K562 (cell line): ENCODE results near the gene STON2. TPM values are rescaled to one million over a fixed set of nuclear protein-coding genes. Genes with fewer than 3 reads are reported as not detected.

Experiments
- ATAC-seq: fragments of 200-7000 bp; cut with Tn5 transposase; 3 replicates; pipeline ENCODE4 v1.9.1; 2020; ENCODE audit warnings: moderate library complexity
- BruUV-seq: library from RNA; stranded (reverse); fragments of 400-500 nt; replicated peaks from 2 replicates; lab custom pipeline; 2021; lab: Mats Ljungman, UMichigan
- CTCF ChIA-PET: fragments of 300-600 bp; formaldehyde crosslinking; extraction: SDS; loops from one replicate; lab custom pipeline; 2021; ENCODE audit warnings: low intra/inter-chr PET ratio; lab: Yijun Ruan, JAX
- POLR2A ChIA-PET: fragments of 300-600, 350-650 bp; sonication (Branson Sonifier 250); formaldehyde crosslinking; extraction: SDS; loops from one replicate; lab custom pipeline; 2021; ENCODE audit warnings: antibody characterized with exemption, inconsistent platforms; lab: Yijun Ruan, JAX
- DNase-seq, 4 experiments: peaks; one replicate each; pipeline versions ENCODE4 v3.0.0 to v3.0.0-alpha.2; 2011 to 2018; ENCODE audit warnings: low spot score in 3 of 4, mixed read lengths in 3 of 4; ENCODE audit errors: extremely low read depth in 1 of 4
- FAIRE-seq: peaks from 2 replicates; lab custom pipeline; 2011; peaks lifted over from hg19 to GRCh38; lab: Jason Lieb, UNC
- H2AFZ ChIP-seq: 2 replicates; pipeline ENCODE4 v1.6.0; 2011; ENCODE audit warnings: low read depth, low read length, control low read depth, inconsistent platforms
- H3K27ac ChIP-seq: fragments of 200-600 bp; 3 replicates; pipeline ENCODE4 v1.8.0; 2011; ENCODE audit warnings: low read depth, mild to moderate bottlenecking, control low read depth, inconsistent platforms, low read length, moderate library complexity, mixed read lengths; ENCODE audit errors: extremely low read depth
- H3K27me3 ChIP-seq, 2 experiments: fragments of 300-600 bp in 1 of 2; 2 replicates in 1 of 2; 3 replicates in 1 of 2; pipeline versions ENCODE4 v1.6.0 to v1.8.0; 2011; ENCODE audit warnings: inconsistent platforms in 2 of 2, low read length in 2 of 2, mild to moderate bottlenecking in 1 of 2, mixed read lengths in 1 of 2, moderate library complexity in 1 of 2; ENCODE audit not compliant: control insufficient read depth in 2 of 2, insufficient read depth in 2 of 2
- H3K36me3 ChIP-seq: fragments of 300-600 bp; 3 replicates; pipeline ENCODE4 v1.8.0; 2011; ENCODE audit warnings: mild to moderate bottlenecking, low read length, inconsistent platforms; ENCODE audit not compliant: control insufficient read depth, insufficient read depth
- H3K4me1 ChIP-seq, 2 experiments: fragments of 200-600 bp in 1 of 2; replicated peaks in 1 of 2; 2 replicates in 1 of 2; 3 replicates in 1 of 2; pipeline versions ENCODE4 v1.5.1 to v1.8.0; 2011; ENCODE audit warnings: inconsistent platforms in 2 of 2, low read length in 2 of 2, mild to moderate bottlenecking in 1 of 2, mixed read lengths in 1 of 2, moderate library complexity in 1 of 2; ENCODE audit not compliant: control insufficient read depth in 2 of 2, insufficient read depth in 2 of 2
- H3K4me2 ChIP-seq: 2 replicates; pipeline ENCODE4 v1.6.1; 2011; ENCODE audit warnings: low read length, control low read depth, inconsistent platforms, mixed read lengths; ENCODE audit not compliant: insufficient read depth
- H3K4me3 ChIP-seq: fragments of 200-600 bp; sonication (generic), shearing (Covaris generic); 2 replicates; pipeline ENCODE4 v1.5.1; 2016; ENCODE audit warnings: control low read depth, inconsistent platforms
- H3K79me2 ChIP-seq: fragments of 200-600 bp; 3 replicates; pipeline ENCODE4 v1.8.0; 2011; ENCODE audit warnings: low read length, inconsistent platforms; ENCODE audit not compliant: control insufficient read depth, insufficient read depth
- H3K9ac ChIP-seq, 2 experiments: 2 replicates each; pipeline versions ENCODE4 v1.6.0 to v1.6.1; 2011; ENCODE audit warnings: low read depth in 2 of 2, low read length in 2 of 2, control low read depth in 1 of 2, inconsistent platforms in 1 of 2, mild to moderate bottlenecking in 1 of 2, mixed read lengths in 1 of 2; ENCODE audit not compliant: insufficient read depth in 1 of 2
- H3K9me1 ChIP-seq: one replicate; pipeline ENCODE4 v1.6.0; 2011; ENCODE audit warnings: inconsistent platforms, mild to moderate bottlenecking, low read length, moderate library complexity; ENCODE audit not compliant: control insufficient read depth, insufficient read depth
- H3K9me3 ChIP-seq: replicated peaks from 2 replicates; pipeline ENCODE4 v1.5.1; 2011; ENCODE audit warnings: low read depth, low read length, inconsistent platforms; ENCODE audit not compliant: control insufficient read depth, insufficient read depth
- H4K20me1 ChIP-seq: replicated peaks from 2 replicates; pipeline ENCODE4 v1.6.1; 2011; ENCODE audit warnings: low read length, inconsistent platforms, mixed read lengths; ENCODE audit not compliant: control insufficient read depth, insufficient read depth
- NFIC ChIP-seq: fragments of 450-650 bp; IDR thresholded peaks from 2 replicates; pipeline ENCODE4 v1.6.1; 2017; ENCODE audit warnings: mild to moderate bottlenecking, inconsistent platforms
- PCBP2 ChIP-seq: fragments of 200-400 bp; formaldehyde crosslinking; IDR thresholded peaks from 2 replicates; pipeline ENCODE4 v1.6.1; 2018; ENCODE audit warnings: low read length, low read depth, mild to moderate bottlenecking, moderate library complexity; ENCODE audit not compliant: poor library complexity, severe bottlenecking
- PML ChIP-seq: IDR thresholded peaks from 2 replicates; pipeline ENCODE4 v1.6.1; 2012; ENCODE audit warnings: low read length, inconsistent platforms
- RBFOX2 ChIP-seq: fragments of 200-400 bp; formaldehyde crosslinking; IDR thresholded peaks from 2 replicates; pipeline ENCODE4 v1.6.1; 2017; ENCODE audit warnings: low read depth, mild to moderate bottlenecking, low read length, moderate library complexity
- RBM14 ChIP-seq: fragments of 200-400 bp; formaldehyde crosslinking; IDR thresholded peaks from 2 replicates; pipeline ENCODE4 v1.6.1; 2018; ENCODE audit warnings: low read depth, mild to moderate bottlenecking, low read length, moderate library complexity, borderline replicate concordance; ENCODE audit not compliant: insufficient read depth
- TCFL5 ChIP-seq: fragments of 250-450 bp; sonication (Bioruptor Pico); conservative IDR thresholded peaks from 2 replicates; pipeline ENCODE4 v1.6.1; 2021; ENCODE audit warnings: mild to moderate bottlenecking, moderate library complexity, matching md5 sums
- WGBS: fragments of 100-300 bp; shearing (Covaris generic); methylation state at CpG from one replicate; pipeline ENCODE4 v1.1.6; 2016; ENCODE audit warnings: low coverage, mixed read lengths; ENCODE audit not compliant: insufficient coverage; ENCODE audit errors: missing lambda C conversion rate; 5-methylcytosine and 5-hydroxymethylcytosine counted together
- in situ Hi-C: fragments of 300-500 bp; cut with MboI; formaldehyde crosslinking; loops from 4 replicates; pipeline ENCODE4 v1.15.0; 2018; ENCODE audit warnings: inconsistent platforms, mixed read lengths
- intact Hi-C: fragments of 100-400 bp; cut with micrococcal nuclease; formaldehyde crosslinking; loops from 2 replicates; pipeline ENCODE4 v1.14.2; 2022
- polyA plus RNA-seq, 8 experiments: library from polyadenylated mRNA; depleted of rRNA in 4 of 8; stranded (reverse) in 5 of 8; unstranded in 3 of 8; fragments of >200 nt; fragmentation: Nextera tagmentation in 2 of 8; fragmentation: Illumina TruSeq in 1 of 8; extraction: Ambion mirVana in 2 of 8; extraction: Trizol in 1 of 8; gene quantifications; 2 replicates each; pipeline versions ENCODE4 v1.2.1 to v1.2.3, GENCODE V29; 2011 to 2014; ENCODE audit warnings: inconsistent platforms in 1 of 8, missing spikeins in 1 of 8
- total RNA-seq, 7 experiments: library from RNA; depleted of rRNA in 6 of 7; stranded (reverse); fragments of >200 nt in 6 of 7; fragmentation: Illumina TruSeq in 2 of 7; extraction: Trizol in 2 of 7; gene quantifications; 2 replicates each; pipeline versions ENCODE4 v1.2.1 to v1.2.3, GENCODE V29; 2011 to 2021; ENCODE audit warnings: low replicate concordance in 1 of 7
- TF ChIP-seq, protein P1 (sequence below): fragments of 250-450 bp; sonication (Bioruptor Pico); IDR thresholded peaks from 2 replicates; pipeline ENCODE4 v1.8.0; 2021; ENCODE audit warnings: moderate library complexity, mild to moderate bottlenecking, inconsistent platforms
- TF ChIP-seq, protein P2 (sequence below): fragments of 250-450 bp; sonication (Bioruptor Pico); IDR thresholded peaks from 2 replicates; pipeline ENCODE4 v1.8.0; 2022; ENCODE audit warnings: inconsistent platforms, mild to moderate bottlenecking, moderate library complexity, borderline replicate concordance

STON2 gene
- total and polyA plus RNA-seq, 9 of the 15 experiments (the other 6 are each of a cell fraction or from before 2014, with no cell fraction given), result 7.8 to 99.3 (median 53.5) TPM

DNA sequence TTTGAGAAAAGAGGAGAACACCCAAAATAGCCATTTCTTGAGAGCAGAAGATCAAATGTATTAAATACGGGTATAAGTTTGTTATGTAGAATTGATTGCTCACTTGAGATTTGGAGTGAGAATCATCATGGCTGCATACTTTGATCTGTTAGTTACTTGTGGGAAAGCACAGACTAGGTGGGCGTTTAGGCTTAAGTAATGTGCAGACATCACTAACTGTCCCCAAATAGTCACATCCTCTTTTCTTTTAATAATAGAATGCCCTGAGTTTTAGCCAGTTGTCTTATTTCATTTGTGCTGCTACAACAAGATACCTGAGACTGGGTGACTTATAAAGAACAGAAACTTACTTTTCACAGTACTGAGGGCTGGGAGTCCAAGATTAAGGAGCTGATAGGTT is 165.0 kb downstream of the STON2 start:
- Histone ChIP-seq H3K79me2 (no peaks in the 10 kb centered on the region), H3K27ac (no peak overlapping the region), H3K9ac (no peak overlapping the region), H3K4me3 (no peak overlapping the region), H2AFZ (no peak overlapping the region), H3K36me3 (no peaks in the 10 kb centered on the region), H3K9me3 (no peaks in the 10 kb centered on the region), H3K9me1 (no peaks in the 10 kb centered on the region), H3K27me3 (no peaks in the 10 kb centered on the region), H4K20me1 (no peaks in the 10 kb centered on the region), H3K4me1 (no peaks in the 10 kb centered on the region), H3K4me2 (no peak overlapping the region)
- WGBS, result 0% methylated on average over 2 of the region's 2 CpGs
- ChIA-PET CTCF (no interaction called here), POLR2A (interaction anchor here (0.7 kb wide), 1 partner anchor 16 kb away, joined by 5 read pairs; no protein-coding TSS in a partner anchor)
- FAIRE-seq, result no peak
- intact Hi-C loops, result no loop called here
- BruUV-seq, result no TSS peak
- TF ChIP-seq PCBP2, result no peak
- DNase-seq, result no peak
- in situ Hi-C loops, result no loop called here
- ATAC-seq, result no peak

DNA sequence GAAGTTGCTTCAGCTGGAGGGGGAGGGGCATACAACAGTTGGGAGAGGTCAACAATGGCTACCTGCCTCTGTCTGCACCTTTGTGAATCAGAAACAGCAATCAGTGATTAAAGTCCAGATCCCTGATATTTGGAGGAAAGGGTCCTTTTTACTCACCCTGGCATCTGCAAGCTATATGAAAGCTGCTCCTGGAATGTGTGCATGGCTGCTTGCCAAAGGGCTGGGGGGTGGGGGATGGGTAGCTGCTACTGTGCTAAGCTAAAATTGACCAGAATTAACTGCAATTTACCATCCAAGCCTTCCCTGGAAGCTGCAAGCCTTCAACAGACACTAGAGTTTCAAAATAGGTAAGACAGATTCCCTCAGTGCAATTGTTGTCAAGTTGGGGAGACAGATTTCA is 165.8 kb downstream of the STON2 start:
- no peaks in the 10 kb centered on the region for H3K9me1 ChIP-seq
- no peak overlapping the region for H3K9ac ChIP-seq
- DNase-seq, result no peak
- no TSS peak for BruUV-seq
- H3K79me2 ChIP-seq, result no peaks in the 10 kb centered on the region
- TF ChIP-seq, protein P1, sequence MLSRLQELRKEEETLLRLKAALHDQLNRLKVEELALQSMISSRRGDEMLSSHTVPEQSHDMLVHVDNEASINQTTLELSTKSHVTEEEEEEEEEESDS, result no peak
- no peak for TF ChIP-seq PML
- TF ChIP-seq TCFL5, result no peak
- TF ChIP-seq RBM14, result no peak
- no peak for TF ChIP-seq RBFOX2
- peak; percentile 48 for TF ChIP-seq NFIC
- TF ChIP-seq, protein P2, sequence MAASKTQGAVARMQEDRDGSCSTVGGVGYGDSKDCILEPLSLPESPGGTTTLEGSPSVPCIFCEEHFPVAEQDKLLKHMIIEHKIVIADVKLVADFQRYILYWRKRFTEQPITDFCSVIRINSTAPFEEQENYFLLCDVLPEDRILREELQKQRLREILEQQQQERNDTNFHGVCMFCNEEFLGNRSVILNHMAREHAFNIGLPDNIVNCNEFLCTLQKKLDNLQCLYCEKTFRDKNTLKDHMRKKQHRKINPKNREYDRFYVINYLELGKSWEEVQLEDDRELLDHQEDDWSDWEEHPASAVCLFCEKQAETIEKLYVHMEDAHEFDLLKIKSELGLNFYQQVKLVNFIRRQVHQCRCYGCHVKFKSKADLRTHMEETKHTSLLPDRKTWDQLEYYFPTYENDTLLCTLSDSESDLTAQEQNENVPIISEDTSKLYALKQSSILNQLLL, result no peak
- H3K27me3 ChIP-seq, result no peaks in the 10 kb centered on the region
- no peak overlapping the region for H3K4me3 ChIP-seq
- in situ Hi-C loops, result no loop called here
- ChIA-PET POLR2A (interaction anchor here (0.5 kb wide), 1 partner anchor 15 kb away, joined by 3 read pairs; no protein-coding TSS in a partner anchor), CTCF (no interaction called here)
- H3K27ac ChIP-seq, result no peak overlapping the region
- no peak overlapping the region for H3K4me2 ChIP-seq
- H4K20me1 ChIP-seq, result no peaks in the 10 kb centered on the region
- ATAC-seq, result no peak
- no peaks in the 10 kb centered on the region for H3K9me3 ChIP-seq
- no peak overlapping the region for H2AFZ ChIP-seq
- intact Hi-C loops, result no loop called here
- H3K4me1 ChIP-seq, result no peaks in the 10 kb centered on the region
- no peaks in the 10 kb centered on the region for H3K36me3 ChIP-seq
- FAIRE-seq, result no peak
